ENCODE data around the gene VSIG10.
A peak's percentile ranks its signal among the peaks of the same experiment; 100 is the strongest.
"Not testable (repeated sequence)": the region's sequence is repeated elsewhere in the genome, so short reads cannot be mapped to it uniquely, and the experiment has no call there.

Gene VSIG10

DNA sequence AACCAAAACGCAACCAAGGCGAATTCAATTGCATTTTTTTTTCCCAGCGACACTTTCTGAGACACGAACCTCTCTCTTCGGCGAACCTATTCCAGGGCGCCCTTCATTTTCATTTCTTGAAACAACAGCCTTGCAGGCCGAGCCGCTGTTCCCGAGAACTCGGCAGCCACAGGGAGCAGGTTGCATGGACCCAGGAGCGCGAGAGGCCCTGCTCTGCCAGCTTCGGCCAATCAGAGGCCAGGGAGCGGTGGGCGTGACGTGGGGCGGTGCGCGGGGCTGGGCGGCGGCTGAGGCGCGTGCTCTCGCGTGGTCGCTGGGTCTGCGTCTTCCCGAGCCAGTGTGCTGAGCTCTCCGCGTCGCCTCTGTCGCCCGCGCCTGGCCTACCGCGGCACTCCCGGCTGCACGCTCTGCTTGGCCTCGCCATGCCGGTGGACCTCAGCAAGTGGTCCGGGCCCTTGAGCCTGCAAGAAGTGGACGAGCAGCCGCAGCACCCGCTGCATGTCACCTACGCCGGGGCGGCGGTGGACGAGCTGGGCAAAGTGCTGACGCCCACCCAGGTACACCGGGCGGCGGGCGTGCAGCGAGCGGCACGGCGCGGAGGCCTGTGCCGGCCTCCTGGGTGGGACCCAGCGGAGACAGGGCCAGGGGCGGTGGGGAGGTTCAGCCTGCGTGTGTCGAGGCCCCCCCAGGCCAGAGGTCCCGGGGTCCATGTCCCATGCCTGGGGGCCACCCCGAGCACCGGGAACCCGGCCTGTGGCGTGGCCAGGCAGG lies 32.2 kb upstream of the VSIG10 start, which contains the start of gene PEBP1:
TSS of gene PEBP1 (plus strand) at position 337 of the 771 bp plus-strand sequence. CDS start at position 423, 86 bp downstream.
- Histone ChIP-seq H3K4me1 (ENCODE audit: insufficient read depth, low read length) (no peaks in the 10 kb centered on the region), H3K36me3 (ENCODE audit: insufficient read depth, low read depth, low read length) (peaks cover 41% of the 10 kb centered on the region), H3K27ac (ENCODE audit: low read length) (peak within 1 kb of the TSS; percentile 69), H3K9ac (ENCODE audit: low read depth, low read length) (peak within 1 kb of the TSS; percentile 96), H3K4me3 (ENCODE audit: low read length) (peak within 1 kb of the TSS; percentile 91), H3K9me3 (ENCODE audit: insufficient read depth, low read depth, low read length) (no peaks in the 10 kb centered on the region), H3K27me3 (ENCODE audit: insufficient read depth, low read length) (no peaks in the 10 kb centered on the region)

DNA sequence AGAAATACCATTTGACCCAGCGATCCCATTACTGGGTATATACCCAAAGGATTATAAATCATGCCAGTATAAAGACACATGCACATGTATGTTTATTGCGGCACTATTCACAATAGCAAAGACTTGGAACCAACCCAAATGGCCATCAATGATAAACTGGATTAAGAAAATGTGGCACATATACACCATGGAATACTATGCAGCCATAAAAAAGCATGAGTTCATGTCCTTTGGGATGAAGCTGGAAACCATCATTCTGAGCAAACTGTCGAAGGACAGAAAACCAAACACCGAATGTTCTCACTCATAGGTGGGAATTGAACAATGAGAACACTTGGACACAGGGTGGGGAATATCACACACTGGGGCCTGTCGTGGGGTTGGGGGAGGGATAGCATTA lies 25.6 kb upstream of the VSIG10 start:
- not testable (repeated sequence) for H3K27me3 ChIP-seq (ENCODE audit: insufficient read depth, low read length); H3K9ac ChIP-seq (ENCODE audit: low read depth, low read length); H3K4me3 ChIP-seq (ENCODE audit: low read length); H3K27ac ChIP-seq (ENCODE audit: low read length); H3K36me3 ChIP-seq (ENCODE audit: insufficient read depth, low read depth, low read length); H3K9me3 ChIP-seq (ENCODE audit: insufficient read depth, low read depth, low read length); H3K4me1 ChIP-seq (ENCODE audit: insufficient read depth, low read length)

DNA sequence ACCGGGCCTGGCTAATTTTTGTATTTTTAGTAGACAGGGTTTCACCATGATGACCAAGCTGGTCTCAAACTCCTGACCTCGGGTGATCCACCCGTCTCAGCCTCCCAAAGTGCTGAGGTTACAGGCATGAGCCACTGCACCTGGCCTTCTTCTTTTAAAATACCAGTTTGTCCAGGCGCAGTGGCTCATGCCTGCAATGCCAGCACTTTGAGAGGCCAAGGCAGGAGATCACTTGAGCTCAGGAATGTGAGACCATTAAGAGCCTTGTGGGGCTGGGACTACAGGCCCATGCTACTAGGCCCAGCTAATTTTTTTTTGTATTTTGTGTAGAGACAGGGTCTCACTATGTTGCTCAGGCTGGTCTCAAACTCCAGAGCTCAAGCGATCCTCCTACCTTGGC lies 24.1 kb upstream of the VSIG10 start:
- Histone ChIP-seq H3K4me1 (ENCODE audit: insufficient read depth, low read length) (no peaks in the 10 kb centered on the region), H3K36me3 (ENCODE audit: insufficient read depth, low read depth, low read length) (no peaks in the 10 kb centered on the region), H3K9ac (ENCODE audit: low read depth, low read length) (no peak overlapping the region), H3K9me3 (ENCODE audit: insufficient read depth, low read depth, low read length) (no peaks in the 10 kb centered on the region), H3K27ac (ENCODE audit: low read length) (no peak overlapping the region), H3K27me3 (ENCODE audit: insufficient read depth, low read length) (no peaks in the 10 kb centered on the region), H3K4me3 (ENCODE audit: low read length) (no peak overlapping the region)

DNA sequence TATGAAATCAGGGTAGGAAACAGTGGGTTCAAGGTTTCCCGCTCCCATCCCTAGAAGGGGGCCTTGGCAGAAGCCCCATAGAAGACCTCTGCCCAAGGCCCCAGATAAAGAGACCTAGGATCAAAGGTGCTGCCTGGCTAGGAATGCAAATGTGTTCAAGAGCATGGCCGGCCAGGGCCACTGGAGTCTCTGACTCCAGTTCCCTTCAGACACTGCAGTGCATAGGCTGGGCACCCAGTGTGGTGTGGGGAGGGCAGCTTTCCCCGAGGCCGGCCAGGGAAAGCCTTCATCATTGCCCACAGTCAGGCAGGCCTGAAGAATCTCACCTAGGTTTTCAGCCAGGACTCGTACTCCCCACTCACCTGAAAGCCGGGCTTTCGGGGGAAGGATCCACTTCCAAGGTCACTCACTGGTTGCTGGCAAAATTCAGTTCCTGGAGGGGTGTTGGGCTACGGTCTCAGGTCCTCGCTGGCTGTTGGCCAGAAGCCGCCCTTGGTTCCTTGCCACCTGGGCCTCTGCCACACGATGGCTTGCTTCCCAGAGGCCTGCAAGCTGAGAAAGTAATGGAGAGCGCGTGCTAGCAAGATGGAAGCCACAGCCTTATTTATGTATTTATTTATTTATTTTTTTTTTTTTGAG lies 22.4 kb upstream of the VSIG10 start:
- H3K4me1 ChIP-seq (ENCODE audit: insufficient read depth, low read length), result peaks cover 5% of the 10 kb centered on the region; the same call in 1 of the 2 replicates
- H3K9me3 ChIP-seq (ENCODE audit: insufficient read depth, low read depth, low read length), result no peaks in the 10 kb centered on the region
- H3K36me3 ChIP-seq (ENCODE audit: insufficient read depth, low read depth, low read length), result no peaks in the 10 kb centered on the region
- no peaks in the 10 kb centered on the region for H3K27me3 ChIP-seq (ENCODE audit: insufficient read depth, low read length)
- no peak overlapping the region for H3K27ac ChIP-seq (ENCODE audit: low read length)
- H3K9ac ChIP-seq (ENCODE audit: low read depth, low read length), result no peak overlapping the region
- no peak overlapping the region for H3K4me3 ChIP-seq (ENCODE audit: low read length)

DNA sequence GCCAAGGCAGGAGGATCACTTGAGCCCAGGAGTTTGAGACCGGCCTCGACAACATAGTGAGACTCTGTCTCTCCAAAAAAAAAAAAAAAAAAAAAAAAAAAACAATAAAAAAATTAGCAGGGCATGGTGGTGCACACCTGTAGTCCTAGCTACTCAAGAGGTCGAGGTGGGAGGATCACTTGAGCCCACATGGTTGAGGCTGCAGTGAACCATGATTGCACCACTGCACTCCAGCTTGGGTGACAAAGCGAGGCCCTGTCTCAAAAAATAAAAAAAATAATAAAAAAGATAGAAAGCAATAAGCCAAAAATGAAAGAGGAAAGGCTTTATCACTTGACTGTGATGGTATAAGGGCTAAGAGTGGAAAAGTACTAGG lies 21.9 kb upstream of the VSIG10 start:
- no peaks in the 10 kb centered on the region for H3K36me3 ChIP-seq (ENCODE audit: insufficient read depth, low read depth, low read length)
- no peak overlapping the region for H3K9ac ChIP-seq (ENCODE audit: low read depth, low read length)
- peaks cover 7% of the 10 kb centered on the region; the same call in 1 of the 2 replicates for H3K4me1 ChIP-seq (ENCODE audit: insufficient read depth, low read length)
- H3K4me3 ChIP-seq (ENCODE audit: low read length), result no peak overlapping the region
- H3K27me3 ChIP-seq (ENCODE audit: insufficient read depth, low read length), result no peaks in the 10 kb centered on the region
- H3K27ac ChIP-seq (ENCODE audit: low read length), result no peak overlapping the region
- no peaks in the 10 kb centered on the region for H3K9me3 ChIP-seq (ENCODE audit: insufficient read depth, low read depth, low read length)

DNA sequence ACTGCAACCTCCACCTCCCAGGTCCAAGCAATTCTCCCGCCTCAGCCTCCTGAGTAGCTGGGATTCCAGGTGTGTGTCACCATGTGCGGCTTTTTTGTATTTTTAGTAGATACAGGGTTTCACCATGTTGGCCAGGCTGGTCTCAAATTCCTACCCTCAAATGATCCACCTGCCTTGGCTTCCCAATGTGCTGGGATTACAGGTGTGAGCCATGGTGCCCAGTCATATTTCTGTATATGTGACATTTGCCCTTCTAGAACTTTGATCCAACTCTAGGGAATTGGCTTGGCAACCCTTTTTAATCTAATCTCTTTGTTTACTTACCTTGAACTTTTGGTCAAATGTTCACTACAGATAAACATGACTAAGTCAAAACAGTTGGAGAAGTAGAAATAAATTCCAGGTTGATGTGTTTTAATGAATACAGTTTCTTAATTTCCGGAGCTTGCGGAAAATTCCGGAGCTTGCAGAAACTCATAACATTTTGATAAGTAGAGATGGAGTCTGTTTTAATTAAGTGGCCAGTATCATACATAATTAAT lies 20.6 kb upstream of the VSIG10 start:
- no peak overlapping the region for H3K27ac ChIP-seq (ENCODE audit: low read length)
- H3K4me3 ChIP-seq (ENCODE audit: low read length), result no peak overlapping the region
- H3K9me3 ChIP-seq (ENCODE audit: insufficient read depth, low read depth, low read length), result no peaks in the 10 kb centered on the region
- no peak overlapping the region for H3K9ac ChIP-seq (ENCODE audit: low read depth, low read length)
- H3K4me1 ChIP-seq (ENCODE audit: insufficient read depth, low read length), result peaks cover 7% of the 10 kb centered on the region; the same call in 1 of the 2 replicates
- no peaks in the 10 kb centered on the region for H3K27me3 ChIP-seq (ENCODE audit: insufficient read depth, low read length)
- no peaks in the 10 kb centered on the region for H3K36me3 ChIP-seq (ENCODE audit: insufficient read depth, low read depth, low read length)

DNA sequence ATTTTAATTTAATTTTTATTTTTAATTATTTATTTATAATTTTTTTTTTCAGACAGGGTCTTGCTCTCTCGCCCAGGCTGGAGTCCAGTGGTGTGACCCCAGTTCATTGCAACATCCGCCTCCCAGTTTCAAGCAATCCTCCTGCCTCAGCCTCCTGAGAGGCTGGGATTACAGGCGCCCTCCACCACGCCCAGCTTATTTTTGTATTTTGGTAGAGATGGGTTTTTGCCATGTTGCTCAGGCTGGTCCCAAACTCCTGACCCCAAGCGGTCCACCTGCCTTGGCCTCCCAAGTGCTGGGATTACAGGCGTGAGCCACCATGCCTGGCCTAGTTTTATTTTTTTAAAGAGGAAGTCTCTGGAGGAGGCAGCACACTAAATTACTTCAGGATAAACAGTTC lies 18.5 kb upstream of the VSIG10 start:
- no peaks in the 10 kb centered on the region for H3K9me3 ChIP-seq (ENCODE audit: insufficient read depth, low read depth, low read length)
- no peaks in the 10 kb centered on the region for H3K36me3 ChIP-seq (ENCODE audit: insufficient read depth, low read depth, low read length)
- H3K4me3 ChIP-seq (ENCODE audit: low read length), result no peak overlapping the region
- no peaks in the 10 kb centered on the region for H3K27me3 ChIP-seq (ENCODE audit: insufficient read depth, low read length)
- peaks cover 11% of the 10 kb centered on the region; the same call in 1 of the 2 replicates for H3K4me1 ChIP-seq (ENCODE audit: insufficient read depth, low read length)
- no peak overlapping the region for H3K9ac ChIP-seq (ENCODE audit: low read depth, low read length)
- H3K27ac ChIP-seq (ENCODE audit: low read length), result no peak overlapping the region

DNA sequence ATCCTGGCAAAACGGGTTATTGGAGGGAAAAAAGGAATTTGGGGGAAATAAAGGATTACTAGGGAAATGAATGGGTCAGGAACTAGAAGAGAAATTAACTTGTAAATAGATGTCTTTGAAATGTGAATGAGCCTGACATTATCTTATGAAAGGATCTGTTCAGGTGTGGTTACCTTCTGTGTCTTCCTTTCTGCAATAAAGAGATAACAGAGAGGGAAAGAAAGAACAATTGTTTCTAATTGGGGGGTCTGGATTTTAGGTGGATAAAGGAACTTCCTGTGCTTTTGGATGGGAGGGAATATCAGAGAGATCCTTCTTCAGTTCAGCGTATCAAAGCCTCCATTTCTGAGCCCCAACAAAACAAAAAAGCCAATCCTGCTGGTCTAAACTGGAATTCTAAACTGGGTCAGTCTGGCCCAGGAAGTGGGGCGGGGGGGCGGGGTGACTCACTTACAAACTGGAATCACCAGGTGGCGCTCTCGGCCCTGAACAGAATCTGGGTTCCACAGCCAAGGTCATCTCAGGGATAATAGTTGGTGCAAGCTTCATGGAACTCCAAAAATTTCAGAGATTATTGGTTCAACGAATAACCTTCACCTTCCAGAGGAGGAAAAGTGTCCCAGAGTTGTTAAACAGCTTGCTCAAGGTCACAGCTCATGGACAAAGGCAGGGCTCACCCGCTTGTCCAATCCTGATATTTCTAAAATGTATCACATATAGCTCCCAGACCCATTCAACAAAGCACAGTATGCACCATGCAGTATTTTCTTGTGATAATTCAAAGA lies 17.0 kb upstream of the VSIG10 start:
- Histone ChIP-seq H3K9ac (ENCODE audit: low read depth, low read length) (peak overlapping the region; percentile 91), H3K27ac (ENCODE audit: low read length) (peak overlapping the region; percentile 100), H3K9me3 (ENCODE audit: insufficient read depth, low read depth, low read length) (no peaks in the 10 kb centered on the region), H3K4me1 (ENCODE audit: insufficient read depth, low read length) (peaks cover 16% of the 10 kb centered on the region; the same call in 1 of the 2 replicates), H3K27me3 (ENCODE audit: insufficient read depth, low read length) (no peaks in the 10 kb centered on the region), H3K36me3 (ENCODE audit: insufficient read depth, low read depth, low read length) (no peaks in the 10 kb centered on the region), H3K4me3 (ENCODE audit: low read length) (peak overlapping the region; percentile 59)

DNA sequence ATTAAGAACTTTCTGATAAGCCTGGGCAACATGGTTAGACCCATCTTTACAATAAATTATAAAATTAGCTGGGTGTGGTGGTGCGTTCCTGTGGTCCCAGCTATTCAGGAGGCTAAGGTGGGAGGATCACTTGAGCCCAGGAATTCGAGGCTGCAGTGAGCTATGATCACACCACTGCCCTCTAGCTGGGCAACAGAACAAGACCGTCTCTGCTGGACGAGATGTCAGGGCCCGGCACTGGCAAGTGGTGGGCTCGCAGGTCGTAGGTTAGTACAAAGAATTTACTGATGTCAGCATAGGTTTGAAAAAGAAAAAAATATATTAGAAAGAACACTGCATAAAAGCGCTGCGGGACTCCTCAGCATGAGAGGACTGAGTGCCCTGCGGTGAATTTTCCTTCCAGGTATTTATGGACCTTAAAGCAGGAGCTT lies 15.7 kb upstream of the VSIG10 start:
- peak overlapping the region; percentile 73 for H3K9ac ChIP-seq (ENCODE audit: low read depth, low read length)
- H3K4me3 ChIP-seq (ENCODE audit: low read length), result peak overlapping the region; percentile 28; the same call in 1 of the 2 replicates

DNA sequence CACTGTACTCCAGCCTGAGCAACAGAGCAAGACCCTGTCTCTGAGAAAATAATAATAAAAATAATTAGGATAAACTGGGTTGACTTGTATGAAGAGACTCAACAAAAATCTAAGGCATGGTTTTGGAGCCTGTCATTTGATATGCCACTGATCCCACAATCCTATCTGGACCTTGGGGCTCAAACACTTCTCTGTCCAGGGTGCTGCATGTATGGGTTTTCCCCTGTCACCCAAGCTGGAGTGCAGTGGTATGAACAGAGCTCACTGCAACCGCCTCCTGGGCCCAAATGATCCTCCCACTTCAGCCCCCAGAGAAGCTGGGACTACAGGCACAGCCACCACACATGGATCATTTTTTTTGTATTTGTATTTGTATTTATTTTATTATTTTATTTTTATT lies 5.3 kb upstream of the VSIG10 start:
- no peak overlapping the region for H3K4me3 ChIP-seq (ENCODE audit: low read length)
- H3K9me3 ChIP-seq (ENCODE audit: insufficient read depth, low read depth, low read length), result no peaks in the 10 kb centered on the region
- 0 out of 2 replicates have a peak, but pooled peaks cover 2% of the 10 kb centered on the region for H3K4me1 ChIP-seq (ENCODE audit: insufficient read depth, low read length)

More for the DNA sequence above, 15.7 kb upstream of the VSIG10 start:
- Histone ChIP-seq H3K36me3 (ENCODE audit: insufficient read depth, low read depth, low read length) (no peaks in the 10 kb centered on the region), H3K4me1 (ENCODE audit: insufficient read depth, low read length) (peaks cover 16% of the 10 kb centered on the region; the same call in 1 of the 2 replicates), H3K27me3 (ENCODE audit: insufficient read depth, low read length) (no peaks in the 10 kb centered on the region), H3K9me3 (ENCODE audit: insufficient read depth, low read depth, low read length) (peaks cover 5% of the 10 kb centered on the region; the same call in 1 of the 2 replicates), H3K27ac (ENCODE audit: low read length) (peak overlapping the region; percentile 35)

DNA sequence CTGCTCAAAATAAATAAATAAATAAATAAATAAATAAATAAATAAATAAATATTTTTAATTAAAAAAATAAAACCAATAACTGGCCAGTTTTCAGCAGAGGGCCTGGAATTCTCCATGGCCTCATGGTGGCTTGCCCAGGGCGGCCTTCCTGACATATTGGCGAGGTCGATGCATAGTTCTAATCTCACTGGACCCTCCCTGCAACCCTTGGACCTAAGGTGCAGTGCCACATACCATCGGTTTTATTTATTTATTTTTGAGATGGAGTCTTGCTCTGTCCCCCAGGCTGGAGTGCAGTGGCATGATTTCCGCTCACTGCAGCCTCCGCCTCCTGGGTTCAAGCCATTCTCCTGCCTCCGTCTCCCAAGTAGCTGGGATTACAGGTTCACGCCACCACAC lies 3.9 kb upstream of the VSIG10 start:
- Histone ChIP-seq H3K36me3 (ENCODE audit: insufficient read depth, low read depth, low read length) (no peaks in the 10 kb centered on the region), H3K9ac (ENCODE audit: low read depth, low read length) (no peak overlapping the region), H3K4me1 (ENCODE audit: insufficient read depth, low read length) (0 out of 2 replicates have a peak, but pooled peaks cover 2% of the 10 kb centered on the region), H3K27me3 (ENCODE audit: insufficient read depth, low read length) (no peaks in the 10 kb centered on the region), H3K4me3 (ENCODE audit: low read length) (no peak overlapping the region), H3K27ac (ENCODE audit: low read length) (no peak overlapping the region), H3K9me3 (ENCODE audit: insufficient read depth, low read depth, low read length) (no peaks in the 10 kb centered on the region)

More for the DNA sequence above, 5.3 kb upstream of the VSIG10 start:
- Histone ChIP-seq H3K27me3 (ENCODE audit: insufficient read depth, low read length) (no peaks in the 10 kb centered on the region), H3K9ac (ENCODE audit: low read depth, low read length) (no peak overlapping the region), H3K27ac (ENCODE audit: low read length) (no peak overlapping the region), H3K36me3 (ENCODE audit: insufficient read depth, low read depth, low read length) (no peaks in the 10 kb centered on the region)

Data from iPS-20b (cell line).